Nephron progenitor cell (in vitro differentiated cells): ENCODE data around the gene LRRC27.

ENCODE experiments used
- DNase-seq: peaks from one replicate; pipeline ENCODE4 v3.0.0; 2021
- H3K27ac Mint-ChIP-seq: 2 replicates; pipeline ENCODE4 v1.8.0; 2021; ENCODE audit warnings: mild to moderate bottlenecking, moderate library complexity, mixed read lengths
- H3K27me3 Mint-ChIP-seq: 2 replicates; pipeline ENCODE4 v1.8.0; 2021; ENCODE audit warnings: mild to moderate bottlenecking, low read depth, mixed read lengths; ENCODE audit not compliant: poor library complexity
- H3K36me3 Mint-ChIP-seq: 2 replicates; pipeline ENCODE4 v1.8.0; 2021; ENCODE audit warnings: low read depth, mixed read lengths
- H3K4me1 Mint-ChIP-seq: 2 replicates; pipeline ENCODE4 v1.8.0; 2021; ENCODE audit warnings: mixed read lengths
- H3K4me3 Mint-ChIP-seq: 2 replicates; pipeline ENCODE4 v1.8.0; 2021; ENCODE audit warnings: mild to moderate bottlenecking, moderate library complexity, mixed read lengths
- H3K9me3 Mint-ChIP-seq: 2 replicates; pipeline ENCODE4 v1.8.0; 2021; ENCODE audit warnings: mild to moderate bottlenecking, moderate library complexity, mixed read lengths
- CTCF ChIP-seq: fragments of 200-600 bp; sonication (generic); IDR thresholded peaks from 2 replicates; pipeline ENCODE4 v1.5.0; 2021; ENCODE audit warnings: antibody characterized with exemption

LRRC27 gene

DNA sequence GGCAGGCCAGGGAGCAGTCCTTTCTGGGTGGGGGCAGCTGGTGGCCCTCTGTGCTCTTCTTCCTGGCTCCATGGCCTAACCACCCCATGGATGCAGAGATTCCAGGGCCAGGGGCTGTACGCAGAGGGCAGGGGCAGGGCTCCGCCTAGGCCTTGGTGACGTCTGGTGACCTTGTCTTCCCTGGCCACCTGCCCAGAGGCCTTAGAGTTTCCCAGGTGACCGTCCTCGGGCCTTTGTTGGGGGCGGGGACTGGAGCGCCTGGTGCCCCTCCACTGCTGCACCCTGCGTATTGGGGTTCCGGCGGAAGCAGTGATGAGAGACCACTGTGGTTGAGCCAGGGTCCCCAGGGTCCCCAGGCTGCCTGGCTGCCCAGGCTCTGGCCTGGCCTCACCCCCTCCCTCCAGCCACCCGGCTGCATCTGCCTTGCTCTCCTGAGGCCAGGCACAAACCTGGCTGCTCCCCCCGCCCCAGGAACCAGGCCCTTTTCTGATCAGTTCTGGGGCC is 75.3 kb downstream of the LRRC27 start:
- Mint-ChIP-seq H3K27me3 (no peaks in the 10 kb centered on the region), H3K4me1 (peaks cover 46% of the 10 kb centered on the region), H3K36me3 (peaks cover 7% of the 10 kb centered on the region), H3K4me3 (no peak overlapping the region), H3K9me3 (no peaks in the 10 kb centered on the region), H3K27ac (no peak overlapping the region)
- DNase-seq: no peak
- no peak for TF ChIP-seq CTCF

GRCh38 chr10:132407846-132408278 is 75.9 kb downstream of the LRRC27 start:
- Mint-ChIP-seq H3K27me3 (no peaks in the 10 kb centered on the region), H3K4me3 (no peak overlapping the region), H3K36me3 (peaks cover 7% of the 10 kb centered on the region), H3K27ac (no peak overlapping the region), H3K4me1 (peaks cover 52% of the 10 kb centered on the region), H3K9me3 (no peaks in the 10 kb centered on the region)
- no peak for DNase-seq
- no peak for TF ChIP-seq CTCF

GRCh38 chr10:132408367-132408781 is 76.4 kb downstream of the LRRC27 start:
- no peak overlapping the region for H3K27ac Mint-ChIP-seq
- no peak overlapping the region for H3K4me3 Mint-ChIP-seq
- TF ChIP-seq CTCF: no peak
- no peaks in the 10 kb centered on the region for H3K9me3 Mint-ChIP-seq
- H3K4me1 Mint-ChIP-seq: peaks cover 51% of the 10 kb centered on the region
- peak; percentile 52 for DNase-seq
- peaks cover 7% of the 10 kb centered on the region for H3K36me3 Mint-ChIP-seq
- no peaks in the 10 kb centered on the region for H3K27me3 Mint-ChIP-seq

GRCh38 chr10:132408823-132409666 is 77.1 kb downstream of the LRRC27 start:
- Mint-ChIP-seq H3K9me3 (no peaks in the 10 kb centered on the region), H3K4me1 (peaks cover 57% of the 10 kb centered on the region), H3K4me3 (no peak overlapping the region), H3K36me3 (peaks cover 7% of the 10 kb centered on the region), H3K27ac (no peak overlapping the region), H3K27me3 (peaks cover 5% of the 10 kb centered on the region)
- no peak for TF ChIP-seq CTCF
- DNase-seq: no peak

GRCh38 chr10:132409667-132410028 is 77.7 kb downstream of the LRRC27 start:
- Mint-ChIP-seq H3K4me3 (no peak overlapping the region), H3K36me3 (peaks cover 7% of the 10 kb centered on the region), H3K27me3 (peaks cover 5% of the 10 kb centered on the region), H3K9me3 (no peaks in the 10 kb centered on the region), H3K4me1 (peaks cover 63% of the 10 kb centered on the region), H3K27ac (peak overlapping the region; percentile 77)
- no peak for DNase-seq
- TF ChIP-seq CTCF: no peak
